ENCODE data around the gene MRPL1. TPM values are rescaled to one million over a fixed set of nuclear protein-coding genes. Genes with fewer than 3 reads are reported as not detected.

MRPL1 gene
- total RNA-seq: 19.3 and 23.8 TPM in 2 replicates

DNA sequence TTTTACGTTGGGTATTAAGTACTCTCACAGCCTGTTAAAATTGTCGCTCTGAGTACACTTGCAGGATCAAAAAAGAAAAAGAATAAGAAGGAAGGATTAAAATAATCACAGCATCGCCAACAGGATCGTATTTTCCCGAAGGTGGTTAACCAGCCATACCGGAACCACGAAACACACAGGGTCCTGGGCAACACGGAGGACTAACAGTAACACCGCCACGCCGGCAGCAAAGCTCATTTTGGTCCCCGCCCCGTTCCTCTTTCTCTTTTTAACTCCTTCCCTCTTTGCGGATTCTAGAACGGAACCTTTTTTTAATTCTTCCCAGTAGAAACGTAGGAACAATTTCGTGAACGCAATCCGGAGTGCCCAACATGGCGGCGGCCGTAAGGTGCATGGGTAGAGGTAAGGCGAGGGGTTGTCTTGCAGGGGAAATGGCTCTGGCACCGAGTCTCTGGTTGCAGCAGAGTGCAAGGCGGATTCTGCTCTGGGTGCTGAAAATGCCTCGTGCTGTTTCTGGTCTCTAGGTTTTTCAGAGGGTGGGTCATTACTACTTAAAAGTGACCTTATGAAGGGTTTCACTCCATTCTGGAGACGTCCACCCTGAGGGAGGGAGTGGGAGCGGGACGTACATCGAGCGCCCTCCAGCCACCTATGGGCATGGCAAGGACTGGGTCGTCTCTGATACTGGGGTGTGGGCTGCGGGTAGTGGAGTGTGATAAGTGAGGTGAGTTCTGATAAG is at the start of gene MRPL1:
Gene MRPL1 (plus strand): TSS at position 353 of the 739 bp plus-strand sequence. CDS start 19 bp downstream, at position 372.

DNA sequence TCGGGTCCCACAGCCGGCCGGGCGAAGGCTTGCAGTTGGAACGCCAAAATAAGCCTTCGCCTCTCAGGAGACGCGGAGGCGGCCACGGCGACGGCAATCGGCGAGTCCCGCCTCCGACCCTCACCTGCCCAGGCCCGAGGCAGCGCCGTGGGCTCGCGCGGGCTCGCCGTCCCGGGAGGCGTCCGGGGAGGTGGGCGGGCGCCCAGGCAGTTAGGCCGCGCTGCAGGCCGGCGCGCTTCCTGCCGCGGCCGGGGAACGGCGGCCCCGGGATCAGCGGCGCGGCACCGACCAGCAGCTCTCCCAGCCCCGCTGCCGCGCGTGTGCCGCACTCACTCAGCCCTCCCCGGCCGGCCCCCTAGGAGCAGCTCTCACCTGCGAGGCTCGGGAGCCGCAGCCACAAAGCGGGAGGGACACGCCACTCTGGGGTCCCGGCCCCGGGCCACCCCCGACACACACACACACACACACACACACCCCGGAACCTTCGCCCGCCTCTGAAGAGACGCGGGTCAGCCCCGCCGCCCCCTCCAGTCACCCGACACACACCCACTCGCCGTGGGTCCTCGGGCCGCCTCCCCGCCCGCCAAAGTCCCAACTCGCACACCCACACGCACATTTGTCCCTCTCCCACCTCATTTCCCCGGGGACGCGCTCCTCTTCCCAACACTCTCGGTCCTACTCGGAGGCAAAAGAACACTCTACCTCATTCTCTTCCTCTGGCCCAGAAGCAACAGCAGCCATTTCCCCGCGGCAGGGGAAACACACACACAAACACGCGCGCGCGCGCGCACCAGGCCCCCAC is 43.8 kb upstream of the MRPL1 start, which contains the start of gene CNOT6L:
Gene CNOT6L (minus strand): TSS at position 767 of the 802 bp plus-strand sequence. CDS start 60 bp downstream, at position 707.

Other genes with a start within 250 kb of the MRPL1 start
- 11.6 and 13.1 TPM in 2 replicates for gene CNOT6L, start 43.5 kb upstream of the MRPL1 start, total RNA-seq
- 0.13 and 0.37 TPM in 2 replicates for gene FRAS1, start 194.5 kb downstream of the MRPL1 start, total RNA-seq

Measured in aortic smooth muscle cell (primary cell).